Liver (tissue), 9 donors: ENCODE data around the gene POU2AF3. TPM values are rescaled to one million over a fixed set of nuclear protein-coding genes. Genes with fewer than 3 reads are reported as not detected.

ENCODE experiments used
- DNase-seq: peaks from one replicate; pipeline ENCODE4 v3.0.0-alpha.2; 2017; ENCODE audit warnings: low spot score
- H3K27ac ChIP-seq, 2 donors: one replicate each; pipeline ENCODE4 v1.7.0; 2013; ENCODE audit warnings: inconsistent platforms in 2 of 2, low read length in 2 of 2, control low read depth in 1 of 2, low read depth in 1 of 2, mild to moderate bottlenecking in 1 of 2
- H3K27me3 ChIP-seq, 4 donors: one replicate each; pipeline versions ENCODE4 v1.6.1 to v1.7.0; 2013; ENCODE audit warnings: low read length in 3 of 4, inconsistent platforms in 1 of 4, mild to moderate bottlenecking in 1 of 4, moderate library complexity in 1 of 4; ENCODE audit not compliant: control insufficient read depth in 4 of 4, insufficient read depth in 4 of 4
- H3K36me3 ChIP-seq, 4 donors: one replicate each; pipeline versions ENCODE4 v1.6.1 to v1.7.0; 2013; ENCODE audit warnings: low read length in 3 of 4, mild to moderate bottlenecking in 3 of 4, low read depth in 1 of 4, moderate library complexity in 1 of 4; ENCODE audit not compliant: control insufficient read depth in 4 of 4, insufficient read depth in 3 of 4
- H3K4me1 ChIP-seq, 4 donors: one replicate each; pipeline versions ENCODE4 v1.6.1 to v1.7.0; 2013; ENCODE audit warnings: low read length in 3 of 4, mild to moderate bottlenecking in 3 of 4, moderate library complexity in 1 of 4; ENCODE audit not compliant: control insufficient read depth in 4 of 4, insufficient read depth in 4 of 4
- H3K4me3 ChIP-seq, 3 donors: one replicate each; pipeline versions ENCODE4 v1.6.1 to v1.7.0; 2013; ENCODE audit warnings: low read length in 3 of 3, control low read depth in 1 of 3, low read depth in 1 of 3, mild to moderate bottlenecking in 1 of 3
- H3K9ac ChIP-seq, 2 donors: one replicate each; pipeline ENCODE4 v1.7.0; 2013; ENCODE audit warnings: low read length in 2 of 2, mild to moderate bottlenecking in 2 of 2, moderate library complexity in 2 of 2, control low read depth in 1 of 2, low read depth in 1 of 2
- H3K9me3 ChIP-seq, 4 donors: one replicate each; pipeline versions ENCODE4 v1.6.1 to v1.7.0; 2013; ENCODE audit warnings: low read length in 3 of 4; ENCODE audit not compliant: control insufficient read depth in 4 of 4
- EGR1 ChIP-seq, 2 donors: IDR thresholded peaks; 2 replicates each; pipeline ENCODE4 v1.6.1; 2016 to 2018; ENCODE audit warnings: antibody characterized with exemption in 2 of 2, low read depth in 2 of 2
- FOXA1 ChIP-seq: IDR thresholded peaks from 2 replicates; pipeline ENCODE4 v1.6.1; 2016; ENCODE audit warnings: antibody characterized with exemption
- FOXA2 ChIP-seq: IDR thresholded peaks from 2 replicates; pipeline ENCODE4 v1.6.1; 2016; ENCODE audit warnings: antibody characterized with exemption
- GABPA ChIP-seq, 2 donors: IDR thresholded peaks in 1 of 2; conservative IDR thresholded peaks in 1 of 2; 2 replicates each; pipeline ENCODE4 v1.6.1; 2016; ENCODE audit warnings: antibody characterized with exemption in 2 of 2, mild to moderate bottlenecking in 1 of 2, moderate library complexity in 1 of 2
- HNF4A ChIP-seq, 2 donors: conservative IDR thresholded peaks; 2 replicates each; pipeline ENCODE4 v1.6.1; 2016; ENCODE audit warnings: antibody characterized with exemption in 2 of 2, mild to moderate bottlenecking in 2 of 2
- HNF4G ChIP-seq: IDR thresholded peaks from 2 replicates; pipeline ENCODE4 v1.6.1; 2016; ENCODE audit warnings: antibody characterized with exemption
- JUND ChIP-seq, 2 donors: IDR thresholded peaks; 2 replicates each; pipeline ENCODE4 v1.6.1; 2016; ENCODE audit warnings: antibody characterized with exemption in 2 of 2
- NR2F2 ChIP-seq: IDR thresholded peaks from 2 replicates; pipeline ENCODE4 v1.6.1; 2016; ENCODE audit warnings: antibody characterized with exemption
- RAD21 ChIP-seq, 2 donors: IDR thresholded peaks; 2 replicates each; pipeline ENCODE4 v1.6.1; 2016; ENCODE audit warnings: antibody characterized with exemption in 2 of 2, mild to moderate bottlenecking in 2 of 2
- RXRA ChIP-seq, 2 donors: IDR thresholded peaks; 2 replicates each; pipeline ENCODE4 v1.6.1; 2017 to 2018; ENCODE audit warnings: antibody characterized with exemption in 2 of 2, mild to moderate bottlenecking in 1 of 2
- SP1 ChIP-seq: IDR thresholded peaks from 2 replicates; pipeline ENCODE4 v1.6.1; 2018; ENCODE audit warnings: antibody characterized with exemption, mild to moderate bottlenecking
- TAF1 ChIP-seq: conservative IDR thresholded peaks from 2 replicates; pipeline ENCODE4 v1.6.1; 2016; ENCODE audit warnings: antibody characterized with exemption, mild to moderate bottlenecking
- YY1 ChIP-seq: IDR thresholded peaks from 2 replicates; pipeline ENCODE4 v1.6.1; 2016; ENCODE audit warnings: antibody characterized with exemption, mild to moderate bottlenecking
- WGBS: extraction: QIAGEN DNeasy Blood & Tissue Kit; methylation state at CpG from one replicate; pipeline ENCODE4 v1.1.7; 2013; 5-methylcytosine and 5-hydroxymethylcytosine counted together
- polyA plus RNA-seq, 2 donors: library from polyadenylated mRNA; stranded (reverse) in 1 of 2; unstranded in 1 of 2; fragments of 200-250 nt in 1 of 2; fragments of >200 nt in 1 of 2; fragmentation: Nextera tagmentation in 1 of 2; extraction: Ambion mirVana in 1 of 2; gene quantifications; one replicate each; pipeline versions ENCODE4 v1.2.1 to v1.2.3, GENCODE V29; 2013 to 2015
- total RNA-seq, 2 donors: library from RNA; depleted of rRNA; stranded (reverse); fragments of >200 nt; gene quantifications; one replicate each; pipeline ENCODE4 v1.2.3, GENCODE V29; 2014
- TF ChIP-seq, protein P1 (sequence below): IDR thresholded peaks from 2 replicates; pipeline ENCODE4 v1.6.1; 2016; ENCODE audit warnings: antibody characterized with exemption
- TF ChIP-seq, protein P2 (sequence below): IDR thresholded peaks from 2 replicates; pipeline ENCODE4 v1.6.1; 2016; ENCODE audit warnings: antibody characterized with exemption
- TF ChIP-seq, protein P3 (sequence below): IDR thresholded peaks from 2 replicates; pipeline ENCODE4 v1.6.1; 2016; ENCODE audit warnings: antibody characterized with exemption
- TF ChIP-seq, protein P4 (sequence below): IDR thresholded peaks from 2 replicates; pipeline ENCODE4 v1.6.1; 2016; ENCODE audit warnings: antibody characterized with exemption, mild to moderate bottlenecking
- TF ChIP-seq, protein P5 (sequence below): fragments of 150-350 bp; IDR thresholded peaks from 2 replicates; pipeline ENCODE4 v1.5.1; 2017; ENCODE audit warnings: improper control_type of control experiment, low read depth, low read length; ENCODE audit not compliant: missing input control
- donor health status: healthy.
- donor health status: healthy.
- donor health status: healthy.
- donor health status: healthy.
- donor health status: healthy.

Gene POU2AF3
- total and polyA plus RNA-seq, 4 donors: 0.17 to 0.68 (median 0.49) TPM

DNA sequence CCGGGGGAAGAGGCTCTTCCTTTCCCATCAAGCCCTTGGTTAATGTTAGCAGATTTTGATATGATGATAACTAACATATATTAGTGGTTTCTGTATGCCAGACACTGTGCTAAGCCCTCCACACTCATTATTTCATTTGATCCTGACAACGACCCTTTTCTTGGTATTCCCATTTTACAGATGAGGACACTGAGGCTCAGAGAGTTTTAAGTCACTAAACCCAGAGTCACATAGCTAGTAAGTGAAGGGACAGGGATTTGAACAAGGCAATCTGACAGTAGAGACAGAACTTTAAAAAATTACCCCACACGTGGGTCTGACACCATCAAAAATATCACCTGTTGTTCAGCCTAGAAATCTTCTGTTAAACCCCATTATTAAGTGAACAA lies 58.3 kb downstream of the POU2AF3 start:
- DNase-seq: no peak
- peaks cover 4 to 19% (median 10%) of the 10 kb centered on the region in 4 donors for H3K4me1 ChIP-seq
- WGBS: 86% methylated on average over 3 of the region's 3 CpGs

More for the DNA sequence above, 58.3 kb downstream of the POU2AF3 start:
- H3K9ac ChIP-seq: no peak overlapping the region
- no peak overlapping the region for H3K4me3 ChIP-seq
- no peaks in the 10 kb centered on the region for H3K9me3 ChIP-seq
- H3K36me3 ChIP-seq: no peaks in the 10 kb centered on the region
- no peaks in the 10 kb centered on the region for H3K27me3 ChIP-seq
- TF ChIP-seq FOXA2 (no peak), YY1 (no peak), HNF4G (no peak), RXRA (IDR thresholded peaks at IDR 0.05) (no peak), SP1 (no peak), GABPA (IDR thresholded peaks at IDR 0.05 in 1 of 2, conservative IDR thresholded peaks at IDR 0.05 in 1 of 2) (no peak), TAF1 (no peak), FOXA1 (no peak), RAD21 (IDR thresholded peaks at IDR 0.05) (no peak), HNF4A (conservative IDR thresholded peaks at IDR 0.05) (no peak), NR2F2 (no peak), EGR1 (IDR thresholded peaks at IDR 0.05; ENCODE audit: low read depth in 2 of 2) (no peak), JUND (IDR thresholded peaks at IDR 0.05) (no peak)
- TF ChIP-seq, protein P1, sequence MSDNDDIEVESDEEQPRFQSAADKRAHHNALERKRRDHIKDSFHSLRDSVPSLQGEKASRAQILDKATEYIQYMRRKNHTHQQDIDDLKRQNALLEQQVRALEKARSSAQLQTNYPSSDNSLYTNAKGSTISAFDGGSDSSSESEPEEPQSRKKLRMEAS: no peak
- TF ChIP-seq, protein P2, sequence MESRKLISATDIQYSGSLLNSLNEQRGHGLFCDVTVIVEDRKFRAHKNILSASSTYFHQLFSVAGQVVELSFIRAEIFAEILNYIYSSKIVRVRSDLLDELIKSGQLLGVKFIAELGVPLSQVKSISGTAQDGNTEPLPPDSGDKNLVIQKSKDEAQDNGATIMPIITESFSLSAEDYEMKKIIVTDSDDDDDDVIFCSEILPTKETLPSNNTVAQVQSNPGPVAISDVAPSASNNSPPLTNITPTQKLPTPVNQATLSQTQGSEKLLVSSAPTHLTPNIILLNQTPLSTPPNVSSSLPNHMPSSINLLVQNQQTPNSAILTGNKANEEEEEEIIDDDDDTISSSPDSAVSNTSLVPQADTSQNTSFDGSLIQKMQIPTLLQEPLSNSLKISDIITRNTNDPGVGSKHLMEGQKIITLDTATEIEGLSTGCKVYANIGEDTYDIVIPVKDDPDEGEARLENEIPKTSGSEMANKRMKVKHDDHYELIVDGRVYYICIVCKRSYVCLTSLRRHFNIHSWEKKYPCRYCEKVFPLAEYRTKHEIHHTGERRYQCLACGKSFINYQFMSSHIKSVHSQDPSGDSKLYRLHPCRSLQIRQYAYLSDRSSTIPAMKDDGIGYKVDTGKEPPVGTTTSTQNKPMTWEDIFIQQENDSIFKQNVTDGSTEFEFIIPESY: no peak
- TF ChIP-seq, protein P3, sequence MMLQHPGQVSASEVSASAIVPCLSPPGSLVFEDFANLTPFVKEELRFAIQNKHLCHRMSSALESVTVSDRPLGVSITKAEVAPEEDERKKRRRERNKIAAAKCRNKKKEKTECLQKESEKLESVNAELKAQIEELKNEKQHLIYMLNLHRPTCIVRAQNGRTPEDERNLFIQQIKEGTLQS: no peak
- TF ChIP-seq, protein P4, sequence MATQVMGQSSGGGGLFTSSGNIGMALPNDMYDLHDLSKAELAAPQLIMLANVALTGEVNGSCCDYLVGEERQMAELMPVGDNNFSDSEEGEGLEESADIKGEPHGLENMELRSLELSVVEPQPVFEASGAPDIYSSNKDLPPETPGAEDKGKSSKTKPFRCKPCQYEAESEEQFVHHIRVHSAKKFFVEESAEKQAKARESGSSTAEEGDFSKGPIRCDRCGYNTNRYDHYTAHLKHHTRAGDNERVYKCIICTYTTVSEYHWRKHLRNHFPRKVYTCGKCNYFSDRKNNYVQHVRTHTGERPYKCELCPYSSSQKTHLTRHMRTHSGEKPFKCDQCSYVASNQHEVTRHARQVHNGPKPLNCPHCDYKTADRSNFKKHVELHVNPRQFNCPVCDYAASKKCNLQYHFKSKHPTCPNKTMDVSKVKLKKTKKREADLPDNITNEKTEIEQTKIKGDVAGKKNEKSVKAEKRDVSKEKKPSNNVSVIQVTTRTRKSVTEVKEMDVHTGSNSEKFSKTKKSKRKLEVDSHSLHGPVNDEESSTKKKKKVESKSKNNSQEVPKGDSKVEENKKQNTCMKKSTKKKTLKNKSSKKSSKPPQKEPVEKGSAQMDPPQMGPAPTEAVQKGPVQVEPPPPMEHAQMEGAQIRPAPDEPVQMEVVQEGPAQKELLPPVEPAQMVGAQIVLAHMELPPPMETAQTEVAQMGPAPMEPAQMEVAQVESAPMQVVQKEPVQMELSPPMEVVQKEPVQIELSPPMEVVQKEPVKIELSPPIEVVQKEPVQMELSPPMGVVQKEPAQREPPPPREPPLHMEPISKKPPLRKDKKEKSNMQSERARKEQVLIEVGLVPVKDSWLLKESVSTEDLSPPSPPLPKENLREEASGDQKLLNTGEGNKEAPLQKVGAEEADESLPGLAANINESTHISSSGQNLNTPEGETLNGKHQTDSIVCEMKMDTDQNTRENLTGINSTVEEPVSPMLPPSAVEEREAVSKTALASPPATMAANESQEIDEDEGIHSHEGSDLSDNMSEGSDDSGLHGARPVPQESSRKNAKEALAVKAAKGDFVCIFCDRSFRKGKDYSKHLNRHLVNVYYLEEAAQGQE: no peak
- TF ChIP-seq, protein P5, sequence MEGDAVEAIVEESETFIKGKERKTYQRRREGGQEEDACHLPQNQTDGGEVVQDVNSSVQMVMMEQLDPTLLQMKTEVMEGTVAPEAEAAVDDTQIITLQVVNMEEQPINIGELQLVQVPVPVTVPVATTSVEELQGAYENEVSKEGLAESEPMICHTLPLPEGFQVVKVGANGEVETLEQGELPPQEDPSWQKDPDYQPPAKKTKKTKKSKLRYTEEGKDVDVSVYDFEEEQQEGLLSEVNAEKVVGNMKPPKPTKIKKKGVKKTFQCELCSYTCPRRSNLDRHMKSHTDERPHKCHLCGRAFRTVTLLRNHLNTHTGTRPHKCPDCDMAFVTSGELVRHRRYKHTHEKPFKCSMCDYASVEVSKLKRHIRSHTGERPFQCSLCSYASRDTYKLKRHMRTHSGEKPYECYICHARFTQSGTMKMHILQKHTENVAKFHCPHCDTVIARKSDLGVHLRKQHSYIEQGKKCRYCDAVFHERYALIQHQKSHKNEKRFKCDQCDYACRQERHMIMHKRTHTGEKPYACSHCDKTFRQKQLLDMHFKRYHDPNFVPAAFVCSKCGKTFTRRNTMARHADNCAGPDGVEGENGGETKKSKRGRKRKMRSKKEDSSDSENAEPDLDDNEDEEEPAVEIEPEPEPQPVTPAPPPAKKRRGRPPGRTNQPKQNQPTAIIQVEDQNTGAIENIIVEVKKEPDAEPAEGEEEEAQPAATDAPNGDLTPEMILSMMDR: no peak
- H3K27ac ChIP-seq: no peak overlapping the region
